ENCODE data around the gene MAPK10.
"Not testable (repeated sequence)": the region's sequence is repeated elsewhere in the genome, so short reads cannot be mapped to it uniquely, and the experiment has no call there.

- not testable (repeated sequence) for TF ChIP-seq POLR2A (IDR thresholded peaks at IDR 0.05; ENCODE audit: low read length); TP53 (CRISPR knock-in tag; IDR thresholded peaks at IDR 0.05); RAD21 (conservative IDR thresholded peaks at IDR 0.05 in 1 of 2, IDR thresholded peaks at IDR 0.05 in 1 of 2)
Observed at GRCh38 chr4:86330411-86330810, 29.4 kb downstream of the MAPK10 start.
